MV-4-11 (cell line): ENCODE measurements around the gene SPRTN.

ENCODE experiments used
- DNase-seq: peaks from one replicate; lab custom pipeline; 2025; lab: John Stamatoyannopoulos, UW

SPRTN gene

DNA sequence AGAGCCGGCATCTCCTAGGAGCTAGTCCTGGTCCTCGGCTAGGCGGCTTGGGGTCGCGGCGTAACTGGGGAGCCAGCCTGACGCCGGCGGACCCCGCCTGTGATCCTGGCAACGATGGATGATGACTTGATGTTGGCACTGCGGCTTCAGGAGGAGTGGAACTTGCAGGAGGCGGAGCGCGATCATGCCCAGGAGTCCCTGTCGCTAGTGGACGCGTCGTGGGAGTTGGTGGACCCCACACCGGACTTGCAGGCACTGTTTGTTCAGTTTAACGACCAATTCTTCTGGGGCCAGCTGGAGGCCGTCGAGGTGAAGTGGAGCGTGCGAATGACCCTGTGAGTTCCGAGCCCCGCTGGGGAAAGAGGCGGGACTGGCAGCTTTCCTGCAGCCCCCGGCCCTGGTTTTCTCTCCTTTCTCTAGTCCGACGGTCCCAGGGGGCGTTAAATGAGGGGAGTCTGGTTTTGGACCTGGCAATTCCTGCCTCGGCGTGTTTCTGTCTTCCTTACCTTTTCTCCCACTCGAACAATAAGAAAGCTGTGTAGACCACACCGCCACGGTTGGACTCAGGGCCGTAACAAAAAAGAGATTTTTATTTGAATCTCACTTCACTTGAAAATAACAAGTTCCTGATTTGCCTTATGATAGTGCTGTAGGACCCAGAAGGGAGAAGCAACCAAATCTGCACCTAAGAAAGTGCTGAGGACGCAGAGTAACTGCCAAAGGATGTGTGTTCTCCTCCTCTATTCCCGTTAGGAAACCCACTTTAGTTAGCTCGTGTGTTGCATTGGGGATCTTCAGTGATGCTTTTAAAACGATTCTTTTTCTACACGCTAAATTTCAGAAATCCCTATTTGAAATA is at the start of gene SPRTN:
SPRTN (plus strand) TSS at position 24 of the 859 bp plus-strand sequence; CDS start at position 115, 91 bp downstream.
- DNase-seq, result no peak

DNA sequence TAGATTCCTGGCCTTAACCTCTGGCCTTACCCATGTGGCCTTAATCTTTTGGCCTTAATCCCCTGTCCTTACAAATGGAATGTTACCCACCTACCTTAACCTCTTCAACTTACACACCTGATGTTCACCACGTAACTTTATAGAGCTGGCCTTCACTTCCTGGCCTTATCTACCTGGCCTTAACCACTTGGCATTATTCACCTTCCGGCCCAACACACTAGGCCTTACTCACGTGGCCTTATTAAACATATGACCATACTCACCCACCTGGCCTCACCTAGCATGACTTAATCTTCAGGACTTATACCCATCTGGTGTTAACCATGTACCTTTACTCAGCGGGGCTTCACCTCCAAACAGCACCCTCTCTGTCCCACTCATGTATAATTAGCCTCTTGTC is 42.2 kb upstream of the SPRTN start:
- no peak for DNase-seq

GRCh38 chr1:231301990-231302389 is 36.1 kb upstream of the SPRTN start:
- DNase-seq, result no peak

- DNase-seq, result no peak
Measured at GRCh38 chr1:231310391-231310934, 27.6 kb upstream of the SPRTN start.

DNA sequence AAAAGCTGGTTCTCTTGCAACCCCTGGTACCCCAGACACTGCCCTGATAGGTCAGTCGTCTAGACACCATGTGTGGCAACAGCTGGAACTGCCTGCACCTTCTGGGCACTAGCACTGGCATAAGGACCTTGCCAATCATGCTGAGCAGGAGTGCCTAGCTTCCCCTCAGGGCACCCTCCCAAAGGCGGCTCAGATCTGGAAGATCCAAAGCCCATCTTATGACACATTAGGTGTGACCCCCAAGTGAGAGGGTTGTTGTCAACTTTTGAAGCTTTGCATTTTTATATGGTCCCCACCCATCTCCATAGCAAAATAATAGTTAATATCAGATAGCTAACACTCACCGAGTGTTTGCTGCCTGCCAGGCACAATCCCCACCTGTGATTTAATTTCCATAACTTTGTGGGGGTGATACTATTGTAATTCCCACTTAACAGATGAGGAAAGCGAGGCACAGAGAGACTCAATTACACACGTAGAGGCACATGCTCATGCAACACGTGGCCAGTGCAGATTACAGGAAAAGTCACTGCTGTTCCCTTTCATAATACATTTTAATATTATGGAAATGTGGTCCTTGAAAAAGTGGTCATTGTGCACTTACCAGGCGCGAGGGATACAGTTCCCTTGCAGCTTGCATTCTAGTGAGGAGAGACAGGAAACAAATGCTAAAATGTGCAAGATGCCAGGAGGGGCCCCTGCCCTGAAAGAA is 26.2 kb upstream of the SPRTN start:
- DNase-seq, result no peak

DNA sequence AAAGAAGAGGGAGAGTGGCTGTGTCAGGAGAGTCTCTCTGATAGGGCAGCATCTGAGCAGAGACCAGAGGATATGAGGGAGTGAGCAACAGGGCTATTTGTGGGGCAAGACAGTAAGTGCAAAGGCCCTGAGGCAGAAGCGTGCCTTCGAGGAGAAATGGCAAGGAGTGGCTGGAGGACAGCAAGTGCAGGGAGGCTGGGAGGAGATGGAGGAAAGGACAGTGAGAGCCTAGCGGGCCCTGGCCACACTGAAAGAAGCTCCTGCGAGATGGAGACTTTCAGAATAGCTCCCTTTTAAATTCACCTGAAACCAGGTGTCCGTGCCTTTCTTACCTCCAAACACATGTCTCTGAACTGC is 25.7 kb upstream of the SPRTN start:
- DNase-seq, result no peak

DNA sequence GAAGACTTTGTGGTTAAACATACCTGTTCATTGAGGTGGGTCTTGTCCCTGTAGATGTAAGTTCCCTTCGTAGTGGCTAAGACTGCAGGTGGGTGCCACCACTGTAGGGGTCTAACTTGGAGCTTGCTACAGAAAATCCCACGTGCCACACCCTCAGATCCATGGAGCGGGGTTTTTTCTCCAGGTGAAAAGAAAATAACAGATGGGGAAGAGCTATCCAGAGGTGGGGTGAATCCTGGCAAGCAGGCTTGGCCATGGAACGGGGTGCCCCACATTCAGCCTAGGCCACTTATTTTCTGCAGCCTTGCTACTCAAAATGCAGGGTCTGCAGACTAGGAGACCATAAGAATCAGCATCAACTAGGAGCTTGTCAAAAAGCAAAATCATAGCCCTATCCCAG is 24.4 kb upstream of the SPRTN start:
- DNase-seq, result no peak

DNA sequence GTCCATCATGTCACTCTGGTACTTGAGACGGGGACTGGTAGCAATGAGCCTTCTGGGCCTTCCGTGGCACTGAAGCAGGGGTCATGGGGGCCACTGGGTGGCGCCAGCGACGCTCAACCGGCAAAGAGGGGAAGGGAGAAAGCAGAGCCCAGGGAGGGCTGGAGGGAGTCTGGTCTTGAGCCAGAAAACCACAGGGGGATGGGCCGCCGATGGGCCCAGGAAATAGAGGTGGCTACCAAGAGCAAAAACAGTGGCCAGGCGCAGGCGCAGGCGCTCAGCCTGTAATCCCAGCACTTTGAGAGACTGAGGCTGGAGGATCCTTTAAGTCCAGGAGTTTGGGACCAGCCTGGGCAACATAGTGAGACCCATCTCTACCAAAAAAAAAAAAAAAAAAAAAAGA is 22.2 kb upstream of the SPRTN start:
- DNase-seq, result peak; percentile 41

DNA sequence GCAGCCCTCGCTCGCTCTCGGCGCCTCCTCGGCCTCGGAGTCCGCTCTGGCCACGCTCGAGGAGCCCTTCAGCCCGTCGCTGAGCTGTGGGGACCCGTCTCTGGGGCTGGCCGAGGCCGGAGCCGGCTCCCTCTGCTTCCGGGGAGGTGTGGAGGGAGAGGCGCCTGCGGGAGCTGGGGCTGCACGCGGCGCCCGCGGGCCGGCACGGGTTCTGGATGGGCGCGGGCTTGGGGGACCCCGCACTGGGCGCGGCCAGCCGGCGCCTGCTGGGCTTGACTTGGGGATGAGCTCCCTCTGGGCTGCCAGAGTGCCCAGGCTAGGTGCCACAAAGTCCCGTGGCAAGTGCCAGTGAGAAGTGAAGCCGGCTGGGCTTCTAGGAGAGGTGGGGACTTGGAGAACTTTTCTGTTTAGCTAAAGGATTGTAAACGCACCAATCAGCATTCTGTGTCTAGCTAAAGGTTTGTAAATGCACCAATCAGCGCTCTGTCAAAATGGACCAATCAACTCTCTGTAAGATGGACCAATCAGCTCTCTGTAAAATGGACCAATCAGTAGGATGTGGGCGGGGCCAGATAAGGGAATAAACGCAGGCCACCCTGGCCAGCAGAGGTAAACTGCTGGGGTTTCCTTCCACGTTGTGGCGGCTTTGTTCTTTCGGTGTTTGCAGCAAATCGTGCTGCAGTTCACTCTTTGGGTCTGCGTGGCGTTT is 20.6 kb upstream of the SPRTN start:
- DNase-seq, result no peak

- no peak for DNase-seq
Measured at GRCh38 chr1:231318015-231318355, 20.1 kb upstream of the SPRTN start.

DNA sequence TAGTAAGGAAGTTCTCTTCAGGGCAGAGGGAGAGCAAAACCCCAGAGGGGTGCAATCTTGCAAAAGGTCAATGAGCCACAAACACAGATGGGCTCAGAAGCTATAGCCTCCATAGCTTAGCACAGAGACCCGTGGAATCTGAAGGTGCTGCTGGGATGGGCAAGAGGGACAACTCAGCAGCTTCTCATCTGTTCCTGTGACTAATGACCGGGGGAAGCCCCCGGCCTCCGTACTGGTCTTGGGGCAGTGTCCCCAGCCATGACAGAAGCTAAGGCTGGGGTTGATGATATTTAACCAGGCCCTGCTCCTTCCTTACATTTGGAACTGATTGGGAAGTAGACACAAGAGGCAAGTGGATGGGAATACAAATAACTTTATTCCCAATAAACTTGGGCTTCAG is 19.5 kb upstream of the SPRTN start:
- DNase-seq, result no peak

GRCh38 chr1:231319080-231319479 is 19.0 kb upstream of the SPRTN start:
- DNase-seq, result no peak

DNA sequence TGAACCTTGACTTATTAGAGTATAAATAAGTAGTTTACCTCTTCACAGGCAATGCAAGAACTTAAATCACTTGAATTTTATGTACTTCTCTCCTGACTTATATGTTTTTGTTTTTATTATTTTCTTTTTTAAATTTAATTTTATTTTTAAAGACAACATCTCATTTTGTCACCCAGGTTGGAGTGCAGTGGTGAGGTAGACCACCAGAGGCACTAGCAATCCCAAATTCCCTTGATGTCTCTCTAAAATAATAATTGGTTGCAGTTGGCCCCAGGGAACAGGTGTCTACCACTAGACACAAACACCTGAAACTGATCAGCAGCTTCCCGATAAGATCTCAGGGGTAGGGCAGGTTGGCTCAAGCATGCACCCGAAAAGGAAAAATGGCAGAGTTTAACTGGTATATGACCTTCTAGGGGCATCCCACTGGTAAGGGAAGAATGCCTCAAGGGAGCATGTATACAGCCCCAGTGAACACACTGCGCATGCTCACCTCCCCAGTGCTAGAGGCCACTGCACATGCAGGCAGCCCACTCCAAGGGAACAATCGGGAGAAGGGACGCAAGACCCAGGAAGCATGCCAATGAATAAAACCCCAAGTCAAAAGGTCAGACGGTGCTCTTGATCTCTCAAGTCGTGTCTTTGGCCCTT is 15.1 kb upstream of the SPRTN start:
- no peak for DNase-seq

- DNase-seq, result no peak
Measured at GRCh38 chr1:231324660-231325059, 13.4 kb upstream of the SPRTN start.

GRCh38 chr1:231326248-231326647 is 11.8 kb upstream of the SPRTN start:
- DNase-seq, result no peak

GRCh38 chr1:231327617-231328016 is 10.5 kb upstream of the SPRTN start:
- no peak for DNase-seq

- DNase-seq, result no peak
Measured at GRCh38 chr1:231329483-231329882, 8.6 kb upstream of the SPRTN start.

- no peak for DNase-seq
Measured at GRCh38 chr1:231332761-231333160, 5.3 kb upstream of the SPRTN start.

DNA sequence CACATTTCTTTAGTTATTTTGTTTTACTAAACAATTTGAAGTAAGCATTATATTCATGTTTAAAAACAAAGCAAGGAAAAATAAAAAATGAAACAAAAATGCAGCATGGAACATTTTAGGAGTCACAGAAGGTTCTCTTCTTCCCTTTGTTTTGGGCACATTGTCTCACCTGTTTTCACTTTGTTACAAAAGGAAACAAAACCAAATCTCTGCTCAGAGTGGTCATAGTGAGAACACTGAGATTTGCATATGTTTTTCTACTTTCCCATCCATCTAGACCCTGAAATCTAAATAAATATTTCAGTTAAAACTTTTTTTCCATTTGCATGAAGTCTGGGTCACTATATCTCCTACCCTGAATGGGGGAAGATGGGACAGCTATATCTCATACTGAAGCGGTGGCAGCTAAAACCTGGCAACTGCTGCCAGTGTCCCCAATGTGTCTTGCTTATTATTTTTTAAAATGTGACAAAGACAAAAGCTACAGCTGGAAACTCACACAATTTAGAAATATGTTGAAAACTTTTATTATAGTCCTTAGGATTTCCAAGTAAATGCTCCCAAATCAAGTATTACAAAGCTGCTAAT is 3.9 kb upstream of the SPRTN start:
- DNase-seq, result no peak

GRCh38 chr1:231334952-231335351 is 3.1 kb upstream of the SPRTN start:
- DNase-seq, result no peak

DNA sequence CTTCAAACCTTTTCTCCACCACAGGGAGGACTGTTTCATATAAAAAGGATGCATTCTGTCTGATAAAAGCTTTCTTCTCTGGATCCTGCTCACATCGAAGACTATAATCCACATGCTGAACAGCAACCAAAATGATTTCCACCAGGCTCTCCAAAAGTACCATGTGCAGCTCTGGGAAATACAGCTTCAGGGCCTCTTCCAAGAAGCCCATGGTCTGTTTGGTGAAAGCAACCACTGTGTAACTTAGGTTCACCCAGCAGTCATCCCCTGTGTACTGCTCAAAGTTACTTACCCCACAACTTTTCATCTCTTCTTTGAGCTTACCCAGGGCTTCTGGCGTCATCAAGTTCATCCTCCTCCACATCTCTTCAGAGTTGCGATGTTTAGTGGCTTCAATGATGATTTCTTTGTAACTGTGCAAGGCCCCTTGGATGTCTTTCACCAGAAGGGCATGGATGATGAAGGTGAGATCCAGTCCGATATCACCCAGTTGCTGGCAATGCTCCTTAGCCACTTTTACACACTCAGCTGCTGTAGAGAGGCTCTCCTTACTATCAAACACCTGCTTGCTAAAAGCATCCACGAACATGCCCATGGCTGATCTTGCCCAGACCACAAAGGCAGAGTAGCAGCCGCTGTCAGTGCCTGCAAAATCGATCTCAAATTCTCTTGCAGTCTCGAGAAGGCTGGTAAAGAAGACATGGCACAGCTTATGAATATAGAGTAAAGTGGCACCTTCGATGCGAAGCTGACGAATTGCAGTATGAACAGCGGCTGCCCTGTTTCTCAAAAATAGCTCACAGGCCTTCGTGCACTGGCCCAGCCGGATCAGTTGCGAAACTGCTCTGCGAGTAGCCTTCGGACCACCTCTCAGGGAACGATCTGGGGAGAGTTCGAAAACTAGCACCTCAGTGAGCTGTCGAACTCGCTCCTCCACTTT is 2.2 kb upstream of the SPRTN start:
- no peak for DNase-seq
